GM23338 (cell line): ENCODE data around the gene NR2E3. TPM values are rescaled to one million over a fixed set of nuclear protein-coding genes. Genes with fewer than 3 reads are reported as not detected.

ENCODE experiments used
- ATAC-seq: fragments of 200-7000 bp; cut with Tn5 transposase; 3 replicates; pipeline ENCODE4 v1.9.1; 2020
- DNase-seq: peaks from one replicate; pipeline ENCODE4 v3.0.0-alpha.2; 2015; ENCODE audit warnings: low spot score
- H2AFZ ChIP-seq: fragments of 200-600 bp; sonication (generic); 2 replicates; pipeline ENCODE4 v1.8.0; 2016; ENCODE audit warnings: antibody characterized with exemption, mild to moderate bottlenecking, moderate library complexity
- H3F3A ChIP-seq: fragments of 200-600 bp; sonication (generic); replicated peaks from 2 replicates; pipeline ENCODE4 v1.8.0; 2017; ENCODE audit warnings: antibody characterized with exemption, mixed run types, low read depth
- H3K27ac ChIP-seq: fragments of 200-600 bp; sonication (generic); 2 replicates; pipeline ENCODE4 v1.6.1; 2016; ENCODE audit warnings: low read depth
- H3K27me3 ChIP-seq: fragments of 200-600 bp; sonication (generic); 2 replicates; pipeline ENCODE4 v1.8.0; 2016; ENCODE audit warnings: mild to moderate bottlenecking, mixed run types, moderate library complexity; ENCODE audit not compliant: insufficient read depth
- H3K36me3 ChIP-seq: fragments of 200-600 bp; sonication (generic); 2 replicates; pipeline ENCODE4 v1.8.0; 2016; ENCODE audit warnings: mild to moderate bottlenecking; ENCODE audit not compliant: insufficient read depth
- H3K4me1 ChIP-seq: fragments of 200-600 bp; sonication (generic); 2 replicates; pipeline ENCODE4 v1.8.0; 2016; ENCODE audit warnings: mild to moderate bottlenecking, moderate library complexity; ENCODE audit not compliant: insufficient read depth
- H3K4me2 ChIP-seq: fragments of 200-600 bp; sonication (generic); 2 replicates; pipeline ENCODE4 v1.7.1; 2017; ENCODE audit warnings: mixed run types
- H3K4me3 ChIP-seq: fragments of 200-600 bp; sonication (generic); 2 replicates; pipeline ENCODE4 v1.6.1; 2016; ENCODE audit warnings: mixed run types
- H3K79me2 ChIP-seq: fragments of 200-600 bp; sonication (generic); replicated peaks from 2 replicates; pipeline ENCODE4 v1.8.0; 2017; ENCODE audit warnings: mild to moderate bottlenecking; ENCODE audit not compliant: insufficient read depth
- H3K9me2 ChIP-seq: fragments of 200-600 bp; sonication (generic); 2 replicates; pipeline ENCODE4 v1.8.0; 2017; ENCODE audit not compliant: insufficient read depth
- H4K20me1 ChIP-seq: fragments of 200-600 bp; sonication (generic); replicated peaks from 2 replicates; pipeline ENCODE4 v1.8.0; 2017; ENCODE audit warnings: mild to moderate bottlenecking; ENCODE audit not compliant: insufficient read depth
- H3K27ac Mint-ChIP-seq: 2 replicates; pipeline ENCODE4 v1.8.0; 2020; ENCODE audit warnings: inconsistent platforms, mild to moderate bottlenecking, moderate library complexity, mixed read lengths
- H3K27me3 Mint-ChIP-seq: 3 replicates; pipeline ENCODE4 v1.8.0; 2022; ENCODE audit warnings: low read depth, mild to moderate bottlenecking, moderate library complexity, mixed read lengths, inconsistent platforms; ENCODE audit not compliant: insufficient read depth, poor library complexity
- H3K36me3 Mint-ChIP-seq: 3 replicates; pipeline ENCODE4 v1.8.0; 2021; ENCODE audit warnings: low read depth, mild to moderate bottlenecking, inconsistent platforms, moderate library complexity, mixed read lengths
- H3K4me1 Mint-ChIP-seq: 3 replicates; pipeline ENCODE4 v1.8.0; 2020; ENCODE audit warnings: mild to moderate bottlenecking, inconsistent platforms, mixed read lengths
- H3K4me3 Mint-ChIP-seq: 3 replicates; pipeline ENCODE4 v1.8.0; 2021; ENCODE audit warnings: moderate library complexity, mild to moderate bottlenecking, inconsistent platforms, mixed read lengths
- H3K9me3 Mint-ChIP-seq: 3 replicates; pipeline ENCODE4 v1.8.0; 2020; ENCODE audit warnings: moderate library complexity, mild to moderate bottlenecking, inconsistent platforms, mixed read lengths
- CREB1 ChIP-seq: fragments of 250-450 bp; sonication (Bioruptor Pico); IDR thresholded peaks from 2 replicates; pipeline ENCODE4 v1.5.0; 2020; ENCODE audit warnings: low read depth, mild to moderate bottlenecking, moderate library complexity
- CTCF ChIP-seq, 2 experiments: fragments of 200-600 bp in 1 of 2; sonication (generic) in 1 of 2; conservative IDR thresholded peaks; 2 replicates each; pipeline versions ENCODE4 v1.5.1 to v1.6.1; 2016 to 2017; ENCODE audit warnings: antibody characterized with exemption in 2 of 2, low read depth in 2 of 2, mild to moderate bottlenecking in 2 of 2, moderate library complexity in 1 of 2
- ETS1 ChIP-seq: IDR thresholded peaks from 2 replicates; pipeline ENCODE4 v1.6.1; 2016; ENCODE audit warnings: antibody characterized with exemption
- EZH2 ChIP-seq: fragments of 200-600 bp; sonication (generic); IDR thresholded peaks from one replicate; pipeline ENCODE4 v1.8.0; 2017; ENCODE audit warnings: antibody characterized with exemption, mild to moderate bottlenecking, low read depth; ENCODE audit not compliant: unreplicated experiment
- EZH2phosphoT487 ChIP-seq: fragments of 200-600 bp; sonication (generic); IDR thresholded peaks from one replicate; pipeline ENCODE4 v1.8.1; 2018; ENCODE audit warnings: antibody characterized with exemption; ENCODE audit not compliant: unreplicated experiment
- JUNB ChIP-seq: IDR thresholded peaks from one replicate; pipeline ENCODE4 v1.6.1; 2016; ENCODE audit warnings: antibody characterized with exemption; ENCODE audit not compliant: unreplicated experiment
- NANOG ChIP-seq: IDR thresholded peaks from 2 replicates; pipeline ENCODE4 v1.6.1; 2016; ENCODE audit warnings: antibody characterized with exemption, borderline replicate concordance
- POLR2AphosphoS5 ChIP-seq: IDR thresholded peaks from 2 replicates; pipeline ENCODE4 v1.6.1; 2016; ENCODE audit warnings: antibody characterized with exemption, low read depth
- REST ChIP-seq: IDR thresholded peaks from one replicate; pipeline ENCODE4 v1.6.1; 2018; ENCODE audit warnings: antibody characterized with exemption; ENCODE audit not compliant: unreplicated experiment
- STAT1 ChIP-seq: IDR thresholded peaks from one replicate; pipeline ENCODE4 v1.6.1; 2016; ENCODE audit warnings: antibody characterized with exemption; ENCODE audit not compliant: unreplicated experiment
- ZNF114 ChIP-seq: fragments of 250-450 bp; sonication (Bioruptor Pico); IDR thresholded peaks from 2 replicates; pipeline ENCODE4 v1.5.0; 2020; ENCODE audit warnings: mild to moderate bottlenecking, moderate library complexity
- ZNF331 ChIP-seq: fragments of 250-450 bp; sonication (Bioruptor Pico); IDR thresholded peaks from 2 replicates; pipeline ENCODE4 v1.5.0; 2020; ENCODE audit warnings: low read depth, mild to moderate bottlenecking, moderate library complexity
- ZNF462 ChIP-seq: fragments of 250-450 bp; sonication (Bioruptor Pico); IDR thresholded peaks from 2 replicates; pipeline ENCODE4 v1.5.0; 2020; ENCODE audit warnings: mild to moderate bottlenecking, moderate library complexity
- polyA plus RNA-seq: library from polyadenylated mRNA; unstranded; fragments of >200 nt; fragmentation: Nextera tagmentation; extraction: Ambion mirVana; gene quantifications from 2 replicates; pipeline ENCODE4 v1.2.1, GENCODE V29; 2016
- total RNA-seq: library from RNA; depleted of rRNA; stranded (reverse); fragments of >200 nt; shearing (Covaris generic); gene quantifications from 2 replicates; pipeline ENCODE4 v1.2.3, GENCODE V29; 2014

The NR2E3 gene
- total and polyA plus RNA-seq, 2 experiments from 2014 or later: 1.3 to 1.4 TPM

- H3K9me3 Mint-ChIP-seq: peaks cover 14% of the 10 kb centered on the region
- ATAC-seq (no peak), DNase-seq (no peak)
- peaks cover 3% of the 10 kb centered on the region; the same call in 1 of the 3 replicates for H3K4me1 Mint-ChIP-seq
- no peak overlapping the region for H3K4me3 Mint-ChIP-seq
- no peak overlapping the region for H3K4me3 ChIP-seq
- no peak overlapping the region for H2AFZ ChIP-seq
- no peak overlapping the region for H3K4me2 ChIP-seq
- peaks cover 3% of the 10 kb centered on the region for H3K27me3 Mint-ChIP-seq
- no peaks in the 10 kb centered on the region for H4K20me1 ChIP-seq
- H3K79me2 ChIP-seq: no peaks in the 10 kb centered on the region
- TF ChIP-seq REST (no peak), NANOG (no peak), ZNF331 (CRISPR knock-in tag) (no peak), CREB1 (CRISPR knock-in tag) (no peak), ETS1 (no peak), ZNF114 (CRISPR knock-in tag) (no peak), POLR2AphosphoS5 (no peak), JUNB (no peak), CTCF (conservative IDR thresholded peaks at IDR 0.05; ENCODE audit: low read depth in 2 of 2) (no peak), STAT1 (no peak), EZH2 (no peak), ZNF462 (CRISPR knock-in tag) (no peak), EZH2phosphoT487 (no peak)
- peaks cover 11% of the 10 kb centered on the region; the same call in 2 of the 3 replicates for H3K36me3 Mint-ChIP-seq
- H3K9me2 ChIP-seq: 0 out of 2 replicates have a peak, but pooled peaks cover 3% of the 10 kb centered on the region
- no peaks in the 10 kb centered on the region for H3K27me3 ChIP-seq
- H3K27ac Mint-ChIP-seq: no peak overlapping the region
- H3K4me1 ChIP-seq: no peaks in the 10 kb centered on the region; the same call in 1 of the 2 replicates
- H3K27ac ChIP-seq: no peak overlapping the region
- no peaks in the 10 kb centered on the region for H3K36me3 ChIP-seq
- no peaks in the 10 kb centered on the region for H3F3A ChIP-seq
Observed at GRCh38 chr15:71815301-71815700, 4.9 kb downstream of the NR2E3 start.
